Measurements from ENCODE around the gene PRSS21.

PRSS21 gene

DNA sequence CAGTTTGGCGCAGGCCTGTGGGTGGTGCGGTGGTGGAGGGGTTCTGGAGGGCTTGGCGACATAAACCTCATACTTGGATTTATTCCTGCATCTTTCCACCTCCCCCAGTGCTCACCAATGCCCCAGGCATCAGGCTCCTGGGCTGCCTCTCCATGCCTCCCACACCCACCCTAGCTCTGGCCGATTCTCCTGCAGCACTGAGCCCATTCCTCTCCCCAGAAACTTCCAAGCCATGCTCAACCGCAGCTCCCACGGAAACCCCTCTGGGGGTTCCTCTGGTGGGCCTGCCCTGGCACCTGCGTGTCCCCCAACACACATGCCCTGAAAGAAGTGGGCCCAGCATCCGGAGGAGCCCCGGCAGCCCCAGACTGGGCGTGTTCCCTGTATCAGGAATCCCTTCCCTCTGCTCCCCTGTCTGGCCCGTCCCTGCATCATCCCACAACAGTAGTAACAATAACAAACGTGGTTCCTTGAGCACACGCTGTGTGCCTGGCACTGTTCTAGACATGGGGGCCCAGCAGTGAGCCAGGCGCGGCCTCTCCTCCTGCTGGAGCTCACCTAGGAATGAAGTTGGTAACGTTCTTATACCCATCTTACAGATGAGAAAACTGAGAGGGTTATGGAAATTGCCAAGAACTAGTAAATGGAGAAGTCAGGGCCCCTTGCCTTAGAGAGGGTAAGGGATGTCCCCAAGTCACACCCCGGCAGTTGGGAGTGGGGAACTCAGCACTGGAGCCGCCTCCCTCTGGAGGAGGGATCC lies 2.3 kb downstream of the PRSS21 start:
- TF ChIP-seq, protein P1, sequence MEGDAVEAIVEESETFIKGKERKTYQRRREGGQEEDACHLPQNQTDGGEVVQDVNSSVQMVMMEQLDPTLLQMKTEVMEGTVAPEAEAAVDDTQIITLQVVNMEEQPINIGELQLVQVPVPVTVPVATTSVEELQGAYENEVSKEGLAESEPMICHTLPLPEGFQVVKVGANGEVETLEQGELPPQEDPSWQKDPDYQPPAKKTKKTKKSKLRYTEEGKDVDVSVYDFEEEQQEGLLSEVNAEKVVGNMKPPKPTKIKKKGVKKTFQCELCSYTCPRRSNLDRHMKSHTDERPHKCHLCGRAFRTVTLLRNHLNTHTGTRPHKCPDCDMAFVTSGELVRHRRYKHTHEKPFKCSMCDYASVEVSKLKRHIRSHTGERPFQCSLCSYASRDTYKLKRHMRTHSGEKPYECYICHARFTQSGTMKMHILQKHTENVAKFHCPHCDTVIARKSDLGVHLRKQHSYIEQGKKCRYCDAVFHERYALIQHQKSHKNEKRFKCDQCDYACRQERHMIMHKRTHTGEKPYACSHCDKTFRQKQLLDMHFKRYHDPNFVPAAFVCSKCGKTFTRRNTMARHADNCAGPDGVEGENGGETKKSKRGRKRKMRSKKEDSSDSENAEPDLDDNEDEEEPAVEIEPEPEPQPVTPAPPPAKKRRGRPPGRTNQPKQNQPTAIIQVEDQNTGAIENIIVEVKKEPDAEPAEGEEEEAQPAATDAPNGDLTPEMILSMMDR (conservative IDR thresholded peaks at IDR 0.05) = no peak

DNA sequence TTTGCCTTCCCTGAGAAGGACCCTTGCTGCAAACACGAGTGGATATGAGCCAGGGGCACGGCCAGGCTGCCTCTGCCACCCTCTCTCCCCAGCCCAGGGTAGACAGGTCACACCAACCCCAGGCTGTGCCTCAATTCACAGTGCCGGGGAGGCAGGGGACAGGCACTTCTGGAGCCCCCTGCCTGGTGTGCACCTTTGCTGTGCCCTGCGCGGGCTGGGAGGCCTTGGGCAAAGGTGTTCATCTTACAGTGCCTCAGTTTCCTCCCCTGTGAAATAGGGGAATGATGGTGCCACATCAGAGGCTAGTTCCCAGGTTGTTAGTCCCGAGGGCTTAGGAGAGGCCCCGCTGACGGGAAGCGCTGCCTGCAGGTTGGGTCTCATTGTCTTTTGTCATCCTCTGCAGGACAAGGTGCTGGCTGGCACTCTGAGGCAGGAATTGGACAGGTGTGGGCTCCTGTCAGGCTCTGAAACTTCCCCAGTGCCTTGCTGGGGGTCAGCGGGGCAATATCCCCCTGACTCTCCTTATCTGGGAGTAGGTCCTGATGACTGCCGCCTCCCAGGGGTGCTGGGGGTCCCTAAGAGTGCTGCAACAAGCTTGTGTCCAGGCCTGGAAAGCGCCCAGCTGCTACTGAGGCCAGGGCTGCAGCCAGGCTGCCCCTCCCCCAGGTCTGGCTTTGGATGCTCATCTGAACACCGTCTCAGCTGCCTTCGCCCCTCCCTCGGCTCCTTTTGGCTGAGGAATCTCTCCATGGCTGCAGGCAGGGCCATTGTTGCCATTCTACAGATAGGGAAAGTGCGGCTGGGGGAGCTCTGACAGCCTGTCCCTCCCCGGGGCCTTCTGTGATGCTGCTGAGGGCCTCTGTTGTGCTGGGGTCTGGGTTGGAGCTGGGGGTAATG lies 3.1 kb downstream of the PRSS21 start:
- H3K27ac ChIP-seq = no peak overlapping the region
- TF ChIP-seq, protein P1 (conservative IDR thresholded peaks at IDR 0.05) = no peak

More for the DNA sequence above, 2.3 kb downstream of the PRSS21 start:
- H3K27ac ChIP-seq = no peak overlapping the region

DNA sequence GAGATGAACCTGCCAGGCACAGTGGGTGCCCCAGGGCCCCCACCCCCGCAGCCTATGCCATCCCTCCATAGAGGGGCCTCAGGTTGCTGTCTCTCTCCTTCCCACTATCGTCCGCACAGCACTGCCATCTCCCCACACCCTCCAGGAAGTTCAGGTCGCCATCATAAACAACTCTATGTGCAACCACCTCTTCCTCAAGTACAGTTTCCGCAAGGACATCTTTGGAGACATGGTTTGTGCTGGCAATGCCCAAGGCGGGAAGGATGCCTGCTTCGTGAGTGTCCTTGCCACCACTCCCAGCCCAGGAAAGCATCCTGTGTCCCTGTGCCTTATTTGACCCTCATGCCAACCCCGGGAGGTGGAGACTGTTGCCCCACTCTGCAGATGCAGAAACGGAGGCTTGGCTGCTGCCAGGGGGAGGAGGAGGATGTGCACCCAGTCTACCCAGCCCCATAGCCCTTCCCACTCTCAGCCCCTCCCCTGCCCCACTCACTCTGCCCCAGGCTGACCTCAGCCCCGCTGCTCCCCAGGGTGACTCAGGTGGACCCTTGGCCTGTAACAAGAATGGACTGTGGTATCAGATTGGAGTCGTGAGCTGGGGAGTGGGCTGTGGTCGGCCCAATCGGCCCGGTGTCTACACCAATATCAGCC lies 3.9 kb downstream of the PRSS21 start:
- TF ChIP-seq, protein P1 (conservative IDR thresholded peaks at IDR 0.05) = no peak
- H3K27ac ChIP-seq = no peak overlapping the region

DNA sequence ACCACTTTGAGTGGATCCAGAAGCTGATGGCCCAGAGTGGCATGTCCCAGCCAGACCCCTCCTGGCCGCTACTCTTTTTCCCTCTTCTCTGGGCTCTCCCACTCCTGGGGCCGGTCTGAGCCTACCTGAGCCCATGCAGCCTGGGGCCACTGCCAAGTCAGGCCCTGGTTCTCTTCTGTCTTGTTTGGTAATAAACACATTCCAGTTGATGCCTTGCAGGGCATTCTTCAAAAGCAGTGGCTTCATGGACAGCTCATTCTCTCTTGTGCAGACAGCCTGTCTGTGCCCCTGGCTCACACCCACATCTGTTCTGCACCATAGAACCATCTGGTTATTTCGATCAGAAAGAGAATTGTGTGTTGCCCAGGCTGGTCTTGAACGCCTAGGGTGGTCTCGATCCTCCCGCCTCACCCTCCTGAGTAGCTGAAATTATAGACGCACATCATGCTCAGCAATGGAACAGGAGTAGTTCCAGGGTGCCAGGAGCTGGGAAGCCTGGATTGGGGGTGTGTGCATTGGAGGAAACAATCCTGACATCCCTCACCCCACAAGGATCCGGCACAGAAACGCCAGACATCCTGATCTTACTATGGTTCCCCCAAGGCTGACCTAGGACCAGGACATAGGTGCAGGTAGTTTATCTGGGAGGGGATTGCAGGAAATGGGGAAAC lies 4.6 kb downstream of the PRSS21 start:
- TF ChIP-seq, protein P1 (conservative IDR thresholded peaks at IDR 0.05) = no peak
- no peak overlapping the region for H3K27ac ChIP-seq

DNA sequence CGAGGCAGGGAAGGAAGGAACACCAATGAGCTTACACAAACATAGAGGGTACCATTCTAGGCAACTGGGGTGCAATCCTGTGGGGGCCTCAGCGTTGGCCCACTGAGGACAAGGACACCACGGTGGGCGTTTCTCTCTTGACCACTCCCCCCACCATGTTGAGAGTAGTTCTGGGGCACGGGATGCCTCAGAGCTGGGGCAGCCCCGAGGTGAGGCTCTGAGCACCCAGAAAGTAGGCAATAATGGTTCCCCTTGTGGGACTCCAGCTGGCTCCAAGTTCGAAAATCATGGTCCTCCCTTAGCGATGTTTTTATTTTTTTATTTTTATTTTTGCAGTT lies 5.1 kb downstream of the PRSS21 start:
- H3K27ac ChIP-seq = no peak overlapping the region
- TF ChIP-seq, protein P1 (conservative IDR thresholded peaks at IDR 0.05) = no peak

DNA sequence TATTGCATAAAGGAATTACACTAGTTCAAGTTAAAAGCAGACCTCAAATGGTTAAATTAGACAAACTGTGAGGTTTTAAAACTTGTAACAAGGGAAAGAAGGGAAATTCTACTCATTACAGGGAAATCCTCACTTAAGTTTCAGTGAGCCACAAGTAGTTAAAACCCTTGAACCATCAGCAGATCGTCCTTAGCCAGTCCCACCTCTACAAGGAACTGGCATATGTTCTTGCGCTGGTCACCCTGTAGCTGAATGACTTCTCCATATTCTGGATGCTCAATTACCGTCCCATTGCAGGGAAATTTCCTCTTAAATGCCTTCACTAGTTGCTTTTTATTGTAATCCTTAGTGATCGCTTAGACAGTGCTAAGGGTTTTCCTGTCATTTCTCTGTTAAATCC lies 5.5 kb downstream of the PRSS21 start:
- TF ChIP-seq, protein P1 (conservative IDR thresholded peaks at IDR 0.05) = no peak
- H3K27ac ChIP-seq = no peak overlapping the region

All from VCaP (cell line).